GM18526 (cell line): ENCODE data around the gene ATP2A1.

Experiments
- POLR2A ChIP-seq: IDR thresholded peaks from 3 replicates; pipeline ENCODE4 v1.6.1; 2011; ENCODE audit not compliant: insufficient read length; ENCODE audit errors: extremely low read depth

ATP2A1 gene

DNA sequence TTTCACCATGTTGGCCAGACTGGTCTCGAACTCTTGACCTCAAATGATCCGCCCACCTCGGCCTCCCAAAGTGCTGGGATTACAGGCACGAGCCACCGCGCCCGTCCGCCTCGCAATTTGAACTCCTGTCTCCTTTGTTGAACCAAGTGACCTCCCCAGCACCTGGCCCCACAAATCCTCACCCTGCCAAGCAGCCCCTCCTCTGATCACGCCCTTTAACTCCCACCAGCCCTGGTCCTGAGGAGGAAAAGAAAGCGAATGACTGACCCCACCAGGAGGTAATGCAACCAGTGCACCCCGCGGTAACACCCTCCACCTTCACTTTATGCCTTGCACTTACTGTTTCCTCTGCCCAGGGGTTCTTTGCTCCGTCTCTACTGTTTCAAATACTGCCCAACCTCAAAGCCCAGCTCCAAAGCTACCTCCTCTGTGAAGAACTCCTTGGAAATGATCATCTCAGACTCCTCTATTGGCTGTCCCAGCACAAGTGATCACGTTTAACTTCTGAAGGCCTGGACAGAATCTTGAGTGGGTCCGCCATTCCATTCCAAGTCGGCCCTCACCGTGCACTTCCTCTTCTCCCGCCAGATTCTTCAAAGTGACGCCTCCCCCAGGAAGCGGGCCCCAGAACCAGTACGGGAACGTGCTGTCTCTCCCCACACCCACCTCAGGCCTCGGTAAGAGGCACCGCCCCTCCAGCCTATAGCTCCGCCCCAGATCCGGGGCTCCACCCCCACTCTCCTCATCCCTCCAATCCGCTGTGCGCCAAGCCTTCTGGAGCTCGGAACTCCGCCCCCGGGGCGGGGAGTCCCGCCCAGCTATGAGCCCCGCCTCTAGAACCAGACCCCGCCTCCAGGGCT lies 57.9 kb downstream of the ATP2A1 start:
- no peak for TF ChIP-seq POLR2A

DNA sequence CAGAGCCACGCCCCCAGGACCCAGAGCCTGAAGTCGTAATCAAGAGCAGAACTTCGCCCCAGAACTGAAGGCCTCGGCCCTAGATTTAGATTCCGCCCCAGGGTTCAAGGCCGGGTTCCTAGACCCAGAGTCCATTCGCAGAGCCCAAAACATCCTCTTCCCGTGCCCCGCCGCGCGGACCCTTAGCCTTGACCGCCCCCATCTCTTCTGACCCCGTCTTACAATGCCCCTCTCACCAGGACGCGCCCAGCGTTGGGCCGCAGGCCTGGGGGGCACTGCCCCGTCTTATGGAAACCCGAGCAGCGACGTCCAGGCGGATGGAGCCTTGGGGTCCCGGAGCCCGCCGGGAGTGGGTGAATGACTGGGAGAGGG lies 58.5 kb downstream of the ATP2A1 start:
- TF ChIP-seq POLR2A = no peak

DNA sequence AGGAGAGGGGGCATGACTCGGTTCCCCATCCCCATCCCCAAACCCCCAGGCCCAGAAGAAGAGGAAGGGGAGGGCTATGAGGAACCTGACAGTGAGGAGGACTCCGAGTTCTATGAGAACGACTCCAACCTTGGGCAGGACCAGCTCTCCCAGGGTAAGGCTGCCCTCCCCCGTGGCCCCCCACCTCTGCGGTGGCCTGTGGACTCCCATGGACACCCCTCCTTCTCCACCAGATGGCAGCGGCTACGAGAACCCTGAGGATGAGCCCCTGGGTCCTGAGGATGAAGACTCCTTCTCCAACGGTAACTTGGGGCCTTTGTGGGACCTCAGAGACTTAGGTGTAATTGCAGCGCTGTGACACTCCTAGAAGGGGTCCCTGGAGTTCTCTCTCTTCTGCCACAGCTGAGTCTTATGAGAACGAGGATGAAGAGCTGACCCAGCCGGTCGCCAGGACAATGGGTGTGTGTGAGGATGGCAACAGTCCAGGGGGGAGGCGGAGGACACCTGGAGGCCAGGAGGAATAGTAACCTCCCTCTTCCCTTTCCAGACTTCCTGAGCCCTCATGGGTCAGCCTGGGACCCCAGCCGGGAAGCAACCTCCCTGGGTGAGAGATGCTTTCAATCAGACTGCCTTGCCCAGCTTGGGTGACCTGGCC lies 59.1 kb downstream of the ATP2A1 start:
- TF ChIP-seq POLR2A = no peak

DNA sequence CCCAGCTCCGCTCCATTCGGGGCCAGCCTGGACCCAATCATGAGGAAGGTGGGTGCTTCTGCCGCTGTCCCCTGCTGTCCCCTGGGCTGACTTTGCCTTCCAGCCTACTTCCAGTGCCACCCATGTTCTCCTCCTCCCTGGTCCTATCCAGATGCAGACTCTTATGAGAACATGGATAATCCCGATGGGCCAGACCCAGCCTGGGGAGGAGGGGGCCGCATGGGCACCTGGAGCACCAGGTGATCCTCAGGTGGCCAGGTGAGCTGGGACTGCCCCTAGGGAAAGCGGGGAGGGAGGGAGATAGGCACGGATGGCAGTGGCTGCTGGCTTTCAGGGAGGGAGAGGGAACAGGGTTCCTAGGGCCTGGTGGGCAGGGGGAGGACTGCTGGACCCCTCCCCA lies 60.4 kb downstream of the ATP2A1 start:
- TF ChIP-seq POLR2A = no peak

DNA sequence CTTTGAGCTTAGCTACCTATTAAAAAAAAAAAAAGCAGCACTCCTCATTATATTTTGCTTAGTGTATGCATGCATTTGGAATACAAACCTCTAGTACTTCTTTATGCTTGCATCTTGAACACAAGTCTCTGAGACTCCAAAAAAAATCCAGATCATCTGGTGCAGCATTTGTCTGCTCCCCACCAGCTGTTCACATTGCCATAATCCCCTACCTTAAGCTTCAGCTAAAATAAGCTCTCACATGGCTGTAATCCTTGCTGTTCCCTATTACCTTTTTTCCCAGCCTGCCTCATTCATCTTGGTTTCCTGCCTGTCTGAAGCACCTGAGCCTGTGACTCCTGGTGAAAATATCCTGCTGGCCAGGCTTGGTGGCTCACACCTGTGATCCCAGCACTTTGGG lies 65.0 kb downstream of the ATP2A1 start:
- no peak for TF ChIP-seq POLR2A

DNA sequence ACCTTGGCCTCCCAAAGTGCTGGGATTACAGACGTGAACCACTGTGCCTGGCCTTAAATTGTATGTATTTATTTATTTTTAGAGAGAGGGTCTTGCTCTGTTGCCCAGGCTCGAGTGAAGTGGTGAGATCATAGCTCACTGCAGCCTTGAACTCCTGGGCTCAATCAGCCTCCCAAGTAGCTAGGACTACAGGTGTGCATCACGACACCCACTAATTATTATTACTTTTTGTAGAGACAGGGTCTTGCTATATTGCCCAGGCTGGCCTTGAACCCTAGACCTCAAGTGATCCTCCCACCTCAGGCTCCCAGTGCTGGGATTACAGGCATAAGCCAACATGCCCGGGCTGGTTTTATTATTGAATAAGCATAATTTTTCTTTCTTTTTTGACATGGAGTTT lies 68.4 kb downstream of the ATP2A1 start:
- TF ChIP-seq POLR2A = no peak

DNA sequence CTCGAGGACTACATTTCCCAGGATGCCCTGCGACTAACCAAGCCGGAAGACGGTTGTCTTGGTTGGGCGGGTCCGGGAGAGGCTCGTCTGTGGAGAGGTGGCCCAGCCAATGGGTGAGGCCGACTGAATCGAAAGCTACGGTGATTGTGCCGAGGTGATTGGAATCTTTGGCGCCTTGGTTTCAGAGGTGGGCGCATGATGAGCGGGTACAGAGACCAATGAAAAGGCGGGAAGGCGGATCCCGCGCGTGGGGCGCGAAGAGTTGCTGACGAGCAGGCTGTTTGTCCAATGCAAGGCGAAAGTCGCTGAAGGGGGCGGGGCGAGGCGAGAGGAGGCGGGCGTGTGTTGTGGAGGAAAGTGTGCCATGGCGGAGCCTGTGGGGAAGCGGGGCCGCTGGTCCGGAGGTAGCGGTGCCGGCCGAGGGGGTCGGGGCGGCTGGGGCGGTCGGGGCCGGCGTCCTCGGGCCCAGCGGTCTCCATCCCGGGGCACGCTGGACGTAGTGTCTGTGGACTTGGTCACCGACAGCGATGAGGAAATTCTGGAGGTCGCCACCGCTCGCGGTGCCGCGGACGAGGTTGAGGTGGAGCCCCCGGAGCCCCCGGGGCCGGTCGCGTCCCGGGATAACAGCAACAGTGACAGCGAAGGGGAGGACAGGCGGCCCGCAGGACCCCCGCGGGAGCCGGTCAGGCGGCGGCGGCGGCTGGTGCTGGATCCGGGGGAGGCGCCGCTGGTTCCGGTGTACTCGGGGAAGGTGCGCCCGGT lies 72.5 kb downstream of the ATP2A1 start, which contains the start of gene NFATC2IP:
Gene NFATC2IP (plus strand): TSS at position 290 of the 762 bp plus-strand sequence. CDS start 75 bp downstream, at position 365.
- peak; percentile 88 for TF ChIP-seq POLR2A

DNA sequence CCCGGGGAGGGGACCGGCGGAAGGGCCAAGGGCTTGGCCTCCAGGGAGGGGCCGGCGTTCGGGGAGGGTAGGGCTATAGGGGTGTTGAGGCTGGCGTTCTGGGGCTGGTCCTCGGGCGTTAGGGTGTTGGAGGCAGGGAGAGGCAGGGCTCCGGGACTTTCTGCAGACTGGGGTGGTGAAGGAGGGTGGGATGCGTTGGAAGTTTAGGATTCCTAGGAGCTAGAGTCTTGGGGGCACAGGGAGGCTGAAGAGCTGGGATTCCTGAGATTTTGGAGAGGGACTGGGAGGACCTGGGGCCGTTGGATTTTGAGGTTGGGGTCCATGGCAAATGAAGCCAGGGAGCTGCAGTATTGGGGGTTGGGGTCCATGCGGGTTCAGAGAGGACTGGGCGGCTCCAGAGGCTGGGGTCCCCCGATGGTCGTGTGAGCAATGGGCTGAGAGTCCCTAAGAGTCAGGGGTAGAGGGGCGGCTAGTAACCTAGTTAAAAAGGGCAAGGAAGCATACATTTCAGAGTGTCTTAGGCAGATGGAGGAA lies 73.2 kb downstream of the ATP2A1 start:
- no peak for TF ChIP-seq POLR2A
